GM15510 (cell line): ENCODE results near the gene TMEM81.
A peak's percentile ranks its signal among the peaks of the same experiment; 100 is the strongest.

Source experiments
- POLR2A ChIP-seq: IDR thresholded peaks from 3 replicates; pipeline ENCODE4 v1.6.1; 2011; ENCODE audit warnings: borderline replicate concordance; ENCODE audit not compliant: insufficient read length; ENCODE audit errors: extremely low read depth

TMEM81 gene, protein sequence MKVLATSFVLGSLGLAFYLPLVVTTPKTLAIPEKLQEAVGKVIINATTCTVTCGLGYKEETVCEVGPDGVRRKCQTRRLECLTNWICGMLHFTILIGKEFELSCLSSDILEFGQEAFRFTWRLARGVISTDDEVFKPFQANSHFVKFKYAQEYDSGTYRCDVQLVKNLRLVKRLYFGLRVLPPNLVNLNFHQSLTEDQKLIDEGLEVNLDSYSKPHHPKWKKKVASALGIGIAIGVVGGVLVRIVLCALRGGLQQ

GRCh38 chr1:205084360-205084759 is at the start of gene TMEM81:
TSS of gene TMEM81 (minus strand) at chr1:205084460. CDS start at chr1:205084320, 140 bp downstream.
- TF ChIP-seq POLR2A = no peak

DNA sequence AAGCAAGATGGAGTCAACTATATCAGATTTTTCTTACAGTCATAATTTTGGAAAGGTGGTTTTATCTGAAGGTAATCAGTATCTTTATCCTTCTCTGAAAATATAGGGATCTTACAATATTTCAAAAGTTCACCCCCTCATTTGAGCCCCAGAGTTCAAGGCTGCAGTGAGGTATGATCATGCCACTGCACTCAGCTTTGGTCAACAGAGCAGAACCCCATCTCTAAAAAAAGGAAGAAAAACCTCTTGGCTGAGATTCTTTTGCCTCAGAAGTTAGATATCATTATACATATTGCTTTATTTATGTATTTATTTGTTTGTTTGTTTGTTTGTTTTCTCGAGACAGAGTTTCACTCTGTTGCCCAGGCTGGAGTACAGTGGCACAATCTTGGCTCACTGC is 49.0 kb upstream of the TMEM81 start:
- TF ChIP-seq POLR2A = no peak

- TF ChIP-seq POLR2A = no peak
Observed at GRCh38 chr1:205129447-205130029, 45.3 kb upstream of the TMEM81 start.

- no peak for TF ChIP-seq POLR2A
Observed at GRCh38 chr1:205128050-205128449, 43.8 kb upstream of the TMEM81 start.

- TF ChIP-seq POLR2A = no peak
Observed at GRCh38 chr1:205127646-205128045, 43.4 kb upstream of the TMEM81 start.

DNA sequence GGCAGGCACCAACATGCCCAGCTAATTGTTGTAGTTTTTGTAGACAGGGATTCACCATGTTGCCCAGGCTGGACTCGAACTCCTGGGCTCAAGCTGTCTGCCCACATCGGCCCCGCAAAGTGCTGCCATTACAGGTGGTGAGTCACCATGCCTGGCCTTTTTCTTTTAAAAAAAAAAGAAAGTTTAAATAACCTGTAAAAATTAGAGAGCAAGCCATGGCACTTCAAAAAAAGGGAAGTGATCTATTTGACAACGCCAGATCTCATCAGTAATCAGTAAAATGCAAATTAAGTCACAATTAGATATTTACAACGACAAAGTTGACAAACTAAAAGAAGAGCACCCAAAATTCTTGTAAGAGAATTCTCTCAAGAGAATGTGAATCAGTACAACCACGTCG is 40.5 kb upstream of the TMEM81 start:
- TF ChIP-seq POLR2A = no peak

DNA sequence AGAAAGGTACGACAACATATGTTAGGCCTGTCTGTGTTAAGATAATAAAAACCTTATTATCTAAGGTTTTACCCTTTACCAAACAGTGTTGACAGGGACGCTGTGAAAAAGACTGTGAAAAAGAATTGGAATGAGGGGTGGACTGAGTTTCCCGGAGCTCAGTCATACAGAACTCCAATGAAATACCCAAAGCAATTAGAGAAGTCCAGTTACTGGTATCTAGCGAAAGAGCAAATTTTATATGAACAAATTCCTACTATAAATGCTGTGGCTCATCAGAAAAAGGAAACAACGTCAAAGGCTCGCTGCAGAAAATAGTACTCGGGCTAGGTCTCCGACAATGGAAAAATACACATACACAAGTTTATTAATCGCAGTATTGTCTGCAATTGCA is 38.2 kb upstream of the TMEM81 start:
- TF ChIP-seq POLR2A = no peak

- peak; percentile 87 for TF ChIP-seq POLR2A
Observed at GRCh38 chr1:205121660-205122488, 37.6 kb upstream of the TMEM81 start, which contains the start of gene RBBP5. TSS of gene RBBP5 (minus strand) at chr1:205121978. CDS start at chr1:205121873, 105 bp downstream.

DNA sequence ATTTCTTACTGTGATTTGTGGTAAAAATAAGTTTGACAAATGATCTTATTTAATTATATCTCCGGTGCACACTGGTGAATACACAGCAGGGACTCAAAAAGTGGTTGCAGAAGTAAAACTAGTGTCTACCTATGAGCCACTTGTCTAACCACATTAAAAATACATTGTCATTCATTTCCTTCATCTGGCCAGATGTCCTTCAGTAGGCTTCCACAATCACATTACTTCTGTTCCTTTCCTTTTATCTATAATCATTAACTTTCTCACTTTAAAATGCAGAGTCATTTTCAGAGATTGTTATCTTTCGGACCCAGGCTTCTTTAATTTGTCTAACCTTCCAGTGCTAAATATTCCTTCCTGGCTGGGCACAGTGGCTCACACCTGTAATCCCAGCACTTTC is 34.5 kb upstream of the TMEM81 start:
- TF ChIP-seq POLR2A = no peak

DNA sequence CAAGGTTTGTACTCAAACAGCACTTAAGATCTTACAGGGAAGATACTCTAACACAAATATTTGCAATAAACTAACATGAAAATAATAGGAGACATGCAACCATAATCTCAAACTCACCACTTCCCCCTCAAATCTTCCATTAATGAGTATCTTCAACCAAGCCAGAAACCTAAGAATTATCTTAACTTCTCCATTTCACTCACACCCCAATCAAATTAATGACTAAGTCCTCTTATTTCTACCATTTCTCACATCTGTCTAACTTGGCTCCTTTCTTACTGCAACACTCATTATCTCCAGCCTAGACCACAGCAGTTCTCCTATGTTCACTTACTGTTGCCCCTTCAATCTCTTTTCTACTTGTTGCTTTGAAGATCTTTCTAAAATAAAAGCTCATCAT is 27.1 kb upstream of the TMEM81 start:
- no peak for TF ChIP-seq POLR2A

GRCh38 chr1:205109711-205110110 is 25.5 kb upstream of the TMEM81 start:
- no peak for TF ChIP-seq POLR2A

DNA sequence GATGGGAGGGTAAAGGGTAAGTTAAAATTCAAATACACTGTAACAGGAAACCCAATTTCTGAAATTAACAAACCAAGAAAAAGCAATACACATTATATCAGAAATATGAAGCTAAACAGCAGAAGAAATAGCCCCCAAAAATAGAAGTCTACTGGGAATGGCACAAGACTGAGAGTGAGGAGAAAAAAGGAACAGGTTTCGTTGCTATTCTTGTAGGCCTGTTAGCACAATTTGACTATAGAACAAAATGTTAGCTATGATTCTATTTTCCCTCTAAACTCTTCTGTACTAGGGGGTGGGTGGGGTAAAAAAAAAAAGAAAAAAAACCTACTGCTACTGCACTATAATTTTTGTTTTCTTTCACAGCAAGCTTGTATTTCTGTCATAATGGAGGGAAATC is 25.0 kb upstream of the TMEM81 start:
- TF ChIP-seq POLR2A = no peak

- TF ChIP-seq POLR2A = no peak
Observed at GRCh38 chr1:205108464-205108863, 24.2 kb upstream of the TMEM81 start.

DNA sequence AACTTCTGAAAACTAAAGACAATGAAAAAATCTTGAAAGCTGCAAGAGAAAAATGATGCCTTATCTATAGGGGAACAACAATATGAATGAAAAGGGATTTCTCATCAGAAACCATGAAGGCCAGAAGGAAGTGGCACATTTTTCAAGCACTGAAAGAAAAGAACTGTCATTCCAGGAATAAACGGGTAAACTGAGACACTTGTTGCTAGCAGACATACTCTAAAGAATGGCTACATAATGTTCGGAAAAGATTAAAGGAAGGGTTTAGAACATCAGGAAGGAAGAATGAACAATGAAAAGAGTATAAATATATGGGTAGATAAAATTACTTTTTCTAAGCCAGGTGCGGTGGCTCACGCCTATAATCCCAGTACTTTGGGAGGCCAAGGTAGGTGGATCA is 23.1 kb upstream of the TMEM81 start:
- TF ChIP-seq POLR2A = no peak

DNA sequence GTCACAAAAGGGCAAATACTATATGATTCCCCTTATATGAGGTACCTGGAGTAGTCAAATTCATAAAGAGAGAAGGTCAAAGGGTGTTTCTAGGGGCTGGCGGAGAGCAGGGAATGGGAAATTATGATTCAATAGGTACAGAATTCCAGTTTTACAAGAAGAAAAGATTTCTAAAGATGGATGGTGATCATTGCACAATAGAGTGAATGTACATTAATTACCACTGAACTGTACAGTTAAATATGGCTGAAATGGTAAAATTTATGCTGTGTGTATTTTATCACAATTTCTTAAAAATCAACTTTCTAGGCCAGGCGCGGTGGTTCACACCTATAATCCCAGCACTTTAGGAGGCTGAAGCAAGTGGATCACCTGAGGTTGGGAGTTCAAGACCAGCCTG is 18.1 kb upstream of the TMEM81 start:
- no peak for TF ChIP-seq POLR2A
